ENCODE measurements around the gene TTC38. TPM values are rescaled to one million over a fixed set of nuclear protein-coding genes. Genes with fewer than 3 reads are reported as not detected.

The TTC38 gene
- polyA plus RNA-seq, 2 of the 4 experiments (the other 2 are of a cell fraction): 12.4 to 22.1 TPM

DNA sequence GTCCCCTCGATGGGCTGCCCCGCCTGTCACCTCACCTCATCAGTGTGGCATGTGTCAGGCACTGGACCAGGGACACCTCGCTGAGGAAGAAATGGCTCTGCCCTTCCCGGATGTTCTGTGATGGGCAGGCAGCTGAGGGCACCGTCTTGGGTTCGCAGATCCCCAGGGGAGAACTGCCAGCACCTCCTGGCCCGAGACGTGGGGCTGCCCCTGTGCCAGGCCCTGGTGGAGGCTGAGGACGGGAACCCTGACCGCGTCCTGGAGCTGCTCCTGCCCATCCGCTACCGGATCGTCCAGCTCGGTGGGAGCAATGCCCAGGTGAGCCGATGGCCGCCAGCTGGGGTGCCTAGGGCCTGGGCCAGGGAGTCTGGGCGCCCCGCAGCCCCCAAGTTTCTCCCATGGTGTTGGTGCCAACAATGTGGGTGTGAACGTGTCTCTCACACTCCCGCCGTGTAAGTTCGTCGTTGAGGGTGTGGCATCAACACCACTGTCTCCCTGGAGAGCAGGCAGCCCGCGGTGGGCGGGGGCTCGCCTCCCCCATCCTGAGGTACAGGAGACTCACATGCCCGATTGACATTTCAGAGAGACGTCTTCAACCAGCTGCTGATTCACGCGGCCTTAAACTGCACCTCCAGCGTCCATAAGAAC, 21.6 kb downstream of the TTC38 start (continued):
- TF ChIP-seq, protein P1, sequence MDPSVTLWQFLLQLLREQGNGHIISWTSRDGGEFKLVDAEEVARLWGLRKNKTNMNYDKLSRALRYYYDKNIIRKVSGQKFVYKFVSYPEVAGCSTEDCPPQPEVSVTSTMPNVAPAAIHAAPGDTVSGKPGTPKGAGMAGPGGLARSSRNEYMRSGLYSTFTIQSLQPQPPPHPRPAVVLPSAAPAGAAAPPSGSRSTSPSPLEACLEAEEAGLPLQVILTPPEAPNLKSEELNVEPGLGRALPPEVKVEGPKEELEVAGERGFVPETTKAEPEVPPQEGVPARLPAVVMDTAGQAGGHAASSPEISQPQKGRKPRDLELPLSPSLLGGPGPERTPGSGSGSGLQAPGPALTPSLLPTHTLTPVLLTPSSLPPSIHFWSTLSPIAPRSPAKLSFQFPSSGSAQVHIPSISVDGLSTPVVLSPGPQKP (IDR thresholded peaks at IDR 0.05; ENCODE audit: low read depth, low read length): no peak
- TF ChIP-seq, protein P2, sequence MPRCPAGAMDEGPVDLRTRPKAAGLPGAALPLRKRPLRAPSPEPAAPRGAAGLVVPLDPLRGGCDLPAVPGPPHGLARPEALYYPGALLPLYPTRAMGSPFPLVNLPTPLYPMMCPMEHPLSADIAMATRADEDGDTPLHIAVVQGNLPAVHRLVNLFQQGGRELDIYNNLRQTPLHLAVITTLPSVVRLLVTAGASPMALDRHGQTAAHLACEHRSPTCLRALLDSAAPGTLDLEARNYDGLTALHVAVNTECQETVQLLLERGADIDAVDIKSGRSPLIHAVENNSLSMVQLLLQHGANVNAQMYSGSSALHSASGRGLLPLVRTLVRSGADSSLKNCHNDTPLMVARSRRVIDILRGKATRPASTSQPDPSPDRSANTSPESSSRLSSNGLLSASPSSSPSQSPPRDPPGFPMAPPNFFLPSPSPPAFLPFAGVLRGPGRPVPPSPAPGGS (IDR thresholded peaks at IDR 0.05): no peak
- TF ChIP-seq ZSCAN20 (CRISPR knock-in tag; IDR thresholded peaks at IDR 0.05): no peak

- Histone ChIP-seq H3K9me3 (no peaks in the 10 kb centered on the region), H3K4me3 (no peak overlapping the region), H3K27ac (no peak overlapping the region), H3K4me2 (no peak overlapping the region), H3K4me1 (no peaks in the 10 kb centered on the region)
- FAIRE-seq: no peak
- TF ChIP-seq HEYL (CRISPR knock-in tag; IDR thresholded peaks at IDR 0.05) (no peak), ZNF302 (CRISPR knock-in tag; IDR thresholded peaks at IDR 0.05) (no peak), MAZ (IDR thresholded peaks at IDR 0.05; ENCODE audit: borderline replicate concordance, low read depth, low read length) (no peak), ZC3H11A (IDR thresholded peaks at IDR 0.05) (no peak), GATA3 (IDR thresholded peaks at IDR 0.05; ENCODE audit: borderline replicate concordance) (no peak), JUNB (IDR thresholded peaks at IDR 0.05) (no peak), CBX2 (IDR thresholded peaks at IDR 0.05; ENCODE audit: borderline replicate concordance, low read depth) (no peak), PHF8 (IDR thresholded peaks at IDR 0.05; ENCODE audit: borderline replicate concordance, low read depth) (no peak)
- ChIA-PET CTCF (interaction anchor here (0.6 to 1.7 kb wide), 3 partner anchors 21 to 168 kb away, joined by 3 to 6 read pairs (median 3); no protein-coding TSS in a partner anchor), POLR2A (interaction anchor here (0.6 kb wide), 1 partner anchor 373 kb away, joined by 6 read pairs; no protein-coding TSS in a partner anchor)
- ATAC-seq: no peak
- DNase-seq (ENCODE audit: low read depth in 1 of 2, low spot score in 1 of 2): no peak
- WGBS (ENCODE audit: missing lambda C conversion rate): 92% methylated on average over 13 of the region's 17 CpGs
Measured at GRCh38 chr22:46290121-46290842, 22.5 kb downstream of the TTC38 start.

DNA sequence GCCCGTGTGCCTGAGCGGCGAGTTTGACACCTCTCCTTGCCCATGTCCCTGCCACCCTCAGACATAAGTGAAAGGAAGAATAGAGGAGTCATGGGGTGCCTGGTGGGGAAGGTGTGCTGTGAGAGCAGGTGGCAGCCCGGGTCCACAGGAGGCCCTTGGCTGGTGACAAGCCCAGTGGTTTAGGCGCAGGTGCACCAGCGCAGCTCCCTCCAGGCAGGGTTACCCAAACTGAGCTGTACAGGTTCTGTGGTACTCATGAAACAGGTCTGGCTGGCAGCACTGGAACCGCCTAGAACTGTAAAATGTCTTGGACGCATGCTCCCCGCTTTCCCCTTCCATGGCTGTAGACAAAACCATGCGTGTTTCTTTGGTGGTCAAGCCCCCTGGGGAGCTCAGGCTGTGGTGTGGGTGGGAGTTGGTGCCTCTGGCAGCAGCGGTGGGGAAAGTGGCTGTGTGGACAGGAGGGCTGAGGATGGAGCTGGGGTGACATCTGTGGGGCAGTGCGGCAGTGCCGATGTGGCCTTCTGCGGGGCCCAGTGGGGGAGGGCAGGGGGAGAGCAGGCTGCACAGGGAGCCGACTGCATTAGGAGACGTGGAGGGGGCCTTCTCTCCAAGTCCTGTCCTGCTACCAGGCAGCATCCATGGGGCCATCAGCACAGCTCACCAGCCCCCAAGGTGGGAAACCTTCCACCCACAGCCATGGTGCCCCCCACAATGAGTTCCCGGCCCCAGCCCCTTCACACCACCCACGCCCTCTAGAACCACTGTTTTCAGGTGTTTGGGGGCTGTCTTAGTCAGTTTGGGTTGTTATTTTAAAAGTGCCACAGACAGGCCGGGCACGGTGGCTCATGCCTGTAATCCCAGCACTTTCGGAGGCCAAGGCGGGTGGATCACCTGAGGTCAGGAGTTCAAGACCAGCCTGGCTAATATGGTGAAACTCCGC, 23.3 kb downstream of the TTC38 start:
- no peaks in the 10 kb centered on the region for H3K9me3 ChIP-seq
- CTCF ChIA-PET: interaction anchor here (1.7 kb wide), 1 partner anchor 169 kb away, joined by 6 read pairs; no protein-coding TSS in a partner anchor
- no peak overlapping the region for H3K27ac ChIP-seq
- ATAC-seq (no peak), DNase-seq (ENCODE audit: low read depth in 1 of 2, low spot score in 1 of 2) (no peak), FAIRE-seq (no peak)
- POLR2A ChIA-PET: no interaction called here
- TF ChIP-seq POLR2A (IDR thresholded peaks at IDR 0.05; ENCODE audit: low read length) (no peak), RAD21 (conservative IDR thresholded peaks at IDR 0.05 in 1 of 2, IDR thresholded peaks at IDR 0.05 in 1 of 2) (no peak), USF2 (IDR thresholded peaks at IDR 0.05) (no peak), HES2 (IDR thresholded peaks at IDR 0.05) (no peak), HDAC2 (IDR thresholded peaks at IDR 0.05) (no peak), CBX2 (IDR thresholded peaks at IDR 0.05; ENCODE audit: borderline replicate concordance, low read depth) (no peak), CHD4 (IDR thresholded peaks at IDR 0.05; ENCODE audit: borderline replicate concordance) (no peak), KDM1A (IDR thresholded peaks at IDR 0.05; ENCODE audit: low read depth) (no peak), NR3C1 (IDR thresholded peaks at IDR 0.05) (no peak), JUN (IDR thresholded peaks at IDR 0.05) (no peak), HOXB13 (CRISPR knock-in tag; IDR thresholded peaks at IDR 0.05; ENCODE audit: low read depth) (no peak), JUNB (IDR thresholded peaks at IDR 0.05) (no peak), ZNF302 (CRISPR knock-in tag; IDR thresholded peaks at IDR 0.05) (no peak), ZFP36 (IDR thresholded peaks at IDR 0.05; ENCODE audit: borderline replicate concordance, partially characterized antibody) (no peak), EP300 (IDR thresholded peaks at IDR 0.05) (no peak), BHLHE40 (IDR thresholded peaks at IDR 0.05; ENCODE audit: low read depth, low read length) (no peak), CHD2 (IDR thresholded peaks at IDR 0.05; ENCODE audit: low read length, partially characterized antibody) (no peak), POLR2AphosphoS2 (conservative IDR thresholded peaks at IDR 0.05; ENCODE audit: low read length) (no peak), HEYL (CRISPR knock-in tag; IDR thresholded peaks at IDR 0.05) (no peak)
- TF ChIP-seq, protein P3, sequence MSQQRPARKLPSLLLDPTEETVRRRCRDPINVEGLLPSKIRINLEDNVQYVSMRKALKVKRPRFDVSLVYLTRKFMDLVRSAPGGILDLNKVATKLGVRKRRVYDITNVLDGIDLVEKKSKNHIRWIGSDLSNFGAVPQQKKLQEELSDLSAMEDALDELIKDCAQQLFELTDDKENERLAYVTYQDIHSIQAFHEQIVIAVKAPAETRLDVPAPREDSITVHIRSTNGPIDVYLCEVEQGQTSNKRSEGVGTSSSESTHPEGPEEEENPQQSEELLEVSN (IDR thresholded peaks at IDR 0.05; ENCODE audit: borderline replicate concordance, low read depth): no peak
- H3K4me1 ChIP-seq: peaks cover 7% of the 10 kb centered on the region; the same call in 2 of the 3 replicates
- 92% methylated on average over 19 of the region's 23 CpGs for WGBS (ENCODE audit: missing lambda C conversion rate)
- no peak overlapping the region for H3K4me3 ChIP-seq
- no peak overlapping the region for H3K4me2 ChIP-seq
